IMR-90 (cell line): ENCODE data around the gene WBP2NL. TPM values are rescaled to one million over a fixed set of nuclear protein-coding genes. Genes with fewer than 3 reads are reported as not detected.

Experiments
- ATAC-seq: fragments of 200-7000 bp; cut with Tn5 transposase; 2 replicates; pipeline ENCODE4 v1.9.1; 2020; ENCODE audit warnings: low read depth, mild to moderate bottlenecking, moderate library complexity
- BruUV-seq: library from RNA; stranded (reverse); fragments of 400-500 nt; replicated peaks from 2 replicates; lab custom pipeline; 2021; lab: Mats Ljungman, UMichigan
- CTCF ChIA-PET: fragments of 300-600 bp; formaldehyde crosslinking; extraction: SDS; loops from one replicate; lab custom pipeline; 2021; ENCODE audit warnings: antibody characterized with exemption; lab: Yijun Ruan, JAX
- POLR2A ChIA-PET: fragments of 300-600 bp; sonication (Branson Sonifier 250); formaldehyde crosslinking; loops from one replicate; lab custom pipeline; 2022; ENCODE audit warnings: antibody characterized with exemption; ENCODE audit not compliant: unreplicated experiment; lab: Charles Lee
- DNase-seq: peaks from one replicate; pipeline ENCODE4 v3.0.0; 2013
- H2AFZ ChIP-seq: replicated peaks from 2 replicates; pipeline ENCODE3; 2013; ENCODE audit warnings: low read length, mild to moderate bottlenecking; ENCODE audit not compliant: poor library complexity
- H2AK5ac ChIP-seq: 2 replicates; pipeline ENCODE4 v1.6.1; 2013; ENCODE audit warnings: low read depth, low read length, inconsistent platforms
- H2AK9ac ChIP-seq: replicated peaks from 2 replicates; pipeline ENCODE3; 2013; ENCODE audit warnings: mild to moderate bottlenecking, low read depth, low read length, moderate library complexity; ENCODE audit not compliant: poor library complexity
- H2BK120ac ChIP-seq: 2 replicates; pipeline ENCODE4 v1.6.1; 2013; ENCODE audit warnings: low read depth, low read length, inconsistent platforms
- H2BK15ac ChIP-seq: 3 replicates; pipeline ENCODE4 v1.6.1; 2013; ENCODE audit warnings: low read depth, low read length, inconsistent platforms
- H2BK20ac ChIP-seq: 2 replicates; pipeline ENCODE4 v1.6.1; 2013; ENCODE audit warnings: low read depth, mild to moderate bottlenecking, inconsistent platforms, low read length, moderate library complexity
- H2BK5ac ChIP-seq: 2 replicates; pipeline ENCODE4 v1.6.1; 2013; ENCODE audit warnings: mild to moderate bottlenecking, low read depth, low read length, inconsistent platforms; ENCODE audit not compliant: poor library complexity, severe bottlenecking
- H3K14ac ChIP-seq: replicated peaks from 2 replicates; pipeline ENCODE4 v1.6.1; 2013; ENCODE audit warnings: low read depth, low read length, inconsistent platforms
- H3K18ac ChIP-seq: 2 replicates; pipeline ENCODE4 v1.6.1; 2013; ENCODE audit warnings: low read depth, low read length, control low read depth
- H3K23ac ChIP-seq: 2 replicates; pipeline ENCODE4 v1.6.1; 2013; ENCODE audit warnings: low read depth, low read length, inconsistent platforms
- H3K27ac ChIP-seq: 2 replicates; pipeline ENCODE4 v1.5.1; 2013; ENCODE audit warnings: mild to moderate bottlenecking, control low read depth, low read length; ENCODE audit not compliant: insufficient read depth
- H3K27me3 ChIP-seq: 2 replicates; pipeline ENCODE4 v1.6.1; 2013; ENCODE audit warnings: low read length; ENCODE audit not compliant: control insufficient read depth, insufficient read depth
- H3K36me3 ChIP-seq: 2 replicates; pipeline ENCODE4 v1.6.1; 2013; ENCODE audit warnings: low read length, mixed read lengths; ENCODE audit not compliant: control insufficient read depth, insufficient read depth
- H3K4ac ChIP-seq: 2 replicates; pipeline ENCODE4 v1.6.1; 2013; ENCODE audit warnings: low read depth, low read length, inconsistent platforms
- H3K4me1 ChIP-seq: 2 replicates; pipeline ENCODE4 v1.6.1; 2013; ENCODE audit warnings: low read length, mixed read lengths; ENCODE audit not compliant: control insufficient read depth, insufficient read depth
- H3K4me2 ChIP-seq: 2 replicates; pipeline ENCODE4 v1.6.1; 2013; ENCODE audit warnings: low read depth, mild to moderate bottlenecking, control low read depth, low read length, moderate library complexity
- H3K4me3 ChIP-seq: 2 replicates; pipeline ENCODE4 v1.5.1; 2013; ENCODE audit warnings: low read depth, mild to moderate bottlenecking, control low read depth, low read length, moderate library complexity; ENCODE audit not compliant: insufficient read depth
- H3K56ac ChIP-seq: 2 replicates; pipeline ENCODE4 v1.6.1; 2013; ENCODE audit warnings: low read length, inconsistent platforms; ENCODE audit not compliant: insufficient read depth; ENCODE audit errors: extremely low read depth
- H3K79me1 ChIP-seq, 2 experiments: 2 replicates each; pipeline ENCODE4 v1.6.1; 2013; ENCODE audit warnings: low read length in 2 of 2, inconsistent platforms in 1 of 2, low read depth in 1 of 2
- H3K9ac ChIP-seq: 2 replicates; pipeline ENCODE4 v1.6.1; 2013; ENCODE audit warnings: low read depth, low read length, control low read depth
- H3K9me1 ChIP-seq: 2 replicates; pipeline ENCODE4 v1.6.1; 2013; ENCODE audit warnings: low read length, inconsistent platforms; ENCODE audit not compliant: insufficient read depth
- H3K9me3 ChIP-seq: 2 replicates; pipeline ENCODE4 v1.6.1; 2013; ENCODE audit warnings: low read length; ENCODE audit not compliant: control insufficient read depth, insufficient read depth
- H4K20me1 ChIP-seq: 2 replicates; pipeline ENCODE4 v1.6.1; 2013; ENCODE audit warnings: low read length, inconsistent platforms; ENCODE audit not compliant: insufficient read depth
- H4K5ac ChIP-seq: 2 replicates; pipeline ENCODE4 v1.6.1; 2013; ENCODE audit warnings: mild to moderate bottlenecking, low read depth, low read length, control low read depth
- H4K8ac ChIP-seq, 2 experiments: 2 replicates each; pipeline ENCODE4 v1.6.1; 2013; ENCODE audit warnings: low read depth in 2 of 2, low read length in 2 of 2, control low read depth in 1 of 2, inconsistent platforms in 1 of 2
- H4K91ac ChIP-seq: 2 replicates; pipeline ENCODE4 v1.6.1; 2013; ENCODE audit warnings: low read depth, low read length, inconsistent platforms; ENCODE audit not compliant: insufficient read depth
- BHLHE40 ChIP-seq: fragments of 150-350 bp; IDR thresholded peaks from 2 replicates; pipeline ENCODE4 v1.6.1; 2016; ENCODE audit warnings: mild to moderate bottlenecking, low read depth, low read length
- CEBPB ChIP-seq: IDR thresholded peaks from 2 replicates; pipeline ENCODE4 v1.6.1; 2012; ENCODE audit warnings: low read depth, low read length, improper control_type of control experiment
- CHD1 ChIP-seq: IDR thresholded peaks from 2 replicates; pipeline ENCODE4 v1.6.1; 2012; ENCODE audit warnings: low read depth, low read length, improper control_type of control experiment
- ELK1 ChIP-seq: fragments of 150-350 bp; IDR thresholded peaks from 2 replicates; pipeline ENCODE4 v1.6.1; 2016; ENCODE audit warnings: low read depth, mild to moderate bottlenecking, low read length, moderate library complexity, borderline replicate concordance
- FOS ChIP-seq: fragments of 150-350 bp; IDR thresholded peaks from 2 replicates; pipeline ENCODE4 v1.6.1; 2016; ENCODE audit warnings: low read depth, low read length
- MAFK ChIP-seq: IDR thresholded peaks from 2 replicates; pipeline ENCODE4 v1.6.1; 2012; ENCODE audit warnings: low read depth, low read length, improper control_type of control experiment
- MAZ ChIP-seq: IDR thresholded peaks from 2 replicates; pipeline ENCODE4 v1.6.1; 2012; ENCODE audit warnings: low read depth, mild to moderate bottlenecking, low read length, improper control_type of control experiment, moderate library complexity, borderline replicate concordance
- MXI1 ChIP-seq: IDR thresholded peaks from 2 replicates; pipeline ENCODE4 v1.6.1; 2012; ENCODE audit warnings: low read depth, mild to moderate bottlenecking, low read length, moderate library complexity, borderline replicate concordance
- NFE2L2 ChIP-seq: fragments of 150-350 bp; IDR thresholded peaks from 2 replicates; pipeline ENCODE4 v1.6.1; 2016; ENCODE audit warnings: low read depth, mild to moderate bottlenecking, low read length
- POLR2A ChIP-seq: IDR thresholded peaks from 2 replicates; pipeline ENCODE4 v1.6.1; 2012; ENCODE audit warnings: mild to moderate bottlenecking, low read depth, low read length
- RAD21 ChIP-seq: IDR thresholded peaks from 2 replicates; pipeline ENCODE4 v1.6.1; 2012; ENCODE audit warnings: low read length, improper control_type of control experiment
- RCOR1 ChIP-seq: IDR thresholded peaks from 2 replicates; pipeline ENCODE4 v1.6.1; 2012; ENCODE audit warnings: mild to moderate bottlenecking, low read length, improper control_type of control experiment; ENCODE audit not compliant: insufficient replicate concordance
- RFX5 ChIP-seq: IDR thresholded peaks from 2 replicates; pipeline ENCODE4 v1.8.0; 2012; ENCODE audit warnings: low read depth, mild to moderate bottlenecking, low read length, moderate library complexity
- SMC3 ChIP-seq: fragments of 150-350 bp; IDR thresholded peaks from 2 replicates; pipeline ENCODE4 v1.6.1; 2016; ENCODE audit warnings: low read depth, mild to moderate bottlenecking, antibody characterized with exemption, low read length, moderate library complexity
- WGBS, 2 experiments: methylation state at CpG; one replicate each; pipeline versions ENCODE4 v1.1.5 to v1.1.7; 2013; ENCODE audit warnings: missing lambda C conversion rate in 2 of 2; ENCODE audit not compliant: insufficient read length in 1 of 2; ENCODE audit errors: extremely low coverage in 2 of 2; 5-methylcytosine and 5-hydroxymethylcytosine counted together
- dilution Hi-C: fragments of 300-500 bp; cut with HindIII; formaldehyde crosslinking; loops from one replicate; pipeline ENCODE4 v1.14.3; 2018; ENCODE audit warnings: low sequenced_read_pairs; ENCODE audit not compliant: unreplicated experiment
- in situ Hi-C: fragments of 300-500 bp; cut with MboI; formaldehyde crosslinking; loops from 3 replicates; pipeline ENCODE4 v1.14.3; 2019; ENCODE audit warnings: low sequenced_read_pairs, inconsistent platforms, mixed read lengths
- intact Hi-C: fragments of 100-400 bp; cut with micrococcal nuclease; formaldehyde crosslinking; loops from 2 replicates; pipeline ENCODE4 v1.10.0; 2022
- polyA plus RNA-seq, 3 experiments: library from polyadenylated mRNA; depleted of rRNA; stranded (reverse); fragments of >200 nt; gene quantifications; 2 replicates each; pipeline ENCODE4 v1.2.3, GENCODE V29; 2012; ENCODE audit warnings: low replicate concordance in 1 of 3
- total RNA-seq: library from RNA; depleted of rRNA; stranded (reverse); fragments of >200 nt; gene quantifications from 2 replicates; pipeline ENCODE4 v1.2.3, GENCODE V29; 2012
- TF ChIP-seq, protein P1 (sequence below): conservative IDR thresholded peaks from 2 replicates; pipeline ENCODE4 v1.5.1; 2012; ENCODE audit warnings: mild to moderate bottlenecking, low read depth, low read length, improper control_type of control experiment
- TF ChIP-seq, protein P2 (sequence below): fragments of 150-350 bp; IDR thresholded peaks from 2 replicates; pipeline ENCODE4 v1.6.1; 2017; ENCODE audit warnings: mild to moderate bottlenecking, antibody characterized with exemption, low read length, low read depth

The WBP2NL gene
- total and polyA plus RNA-seq, 2 of the 4 experiments (the other 2 are of a cell fraction) = not detected

DNA sequence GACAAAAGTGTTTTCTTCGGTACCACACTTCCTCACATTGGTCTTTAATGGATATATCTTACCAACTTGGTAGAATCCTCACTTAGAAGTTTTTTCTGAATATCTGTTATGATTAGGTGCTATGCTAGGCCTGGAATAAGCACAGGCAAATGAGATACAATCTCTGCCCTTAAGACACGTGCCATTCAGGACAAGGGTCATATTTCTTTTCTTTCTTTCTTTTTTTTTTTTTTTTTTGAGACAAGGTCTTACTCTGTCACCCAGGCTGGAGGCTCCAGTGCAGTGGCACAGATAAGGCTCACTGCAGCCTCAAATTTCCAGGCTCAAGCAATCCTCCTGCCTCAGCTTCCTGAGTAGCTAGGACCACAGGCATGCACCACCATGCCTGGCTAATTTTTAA is 23.0 kb downstream of the WBP2NL start:
- BruUV-seq = no TSS peak
- DNase-seq = no peak
- Histone ChIP-seq H2BK20ac (no peak overlapping the region), H2BK120ac (no peak overlapping the region), H3K27me3 (peaks cover 14% of the 10 kb centered on the region), H3K9me1 (no peaks in the 10 kb centered on the region), H4K5ac (no peak overlapping the region), H2AK9ac (no peak overlapping the region), H3K18ac (no peak overlapping the region), H3K9me3 (no peaks in the 10 kb centered on the region), H3K4me1 (no peaks in the 10 kb centered on the region), H3K14ac (no peak overlapping the region), H4K91ac (no peak overlapping the region), H3K9ac (no peak overlapping the region), H3K4me2 (no peak overlapping the region), H3K56ac (no peak overlapping the region), H3K79me1 (no peaks in the 10 kb centered on the region), H3K23ac (no peak overlapping the region), H3K27ac (no peak overlapping the region), H3K4ac (no peak overlapping the region), H2AK5ac (no peak overlapping the region), H3K36me3 (no peaks in the 10 kb centered on the region), H4K8ac (no peak overlapping the region), H2BK5ac (no peak overlapping the region), H3K4me3 (no peak overlapping the region), H2AFZ (no peak overlapping the region), H4K20me1 (no peaks in the 10 kb centered on the region), H2BK15ac (no peak overlapping the region)
- in situ Hi-C loops (no loop called here), intact Hi-C loops (no loop called here), dilution Hi-C loops (no loop called here)
- ChIA-PET POLR2A (no interaction called here), CTCF (no interaction called here)
- TF ChIP-seq RAD21 (no peak), CEBPB (no peak), NFE2L2 (no peak), MXI1 (no peak), RFX5 (no peak), FOS (no peak), CHD1 (no peak), MAZ (no peak), BHLHE40 (no peak), SMC3 (no peak), POLR2A (no peak), ELK1 (no peak), RCOR1 (no peak), MAFK (no peak)
- TF ChIP-seq, protein P1, sequence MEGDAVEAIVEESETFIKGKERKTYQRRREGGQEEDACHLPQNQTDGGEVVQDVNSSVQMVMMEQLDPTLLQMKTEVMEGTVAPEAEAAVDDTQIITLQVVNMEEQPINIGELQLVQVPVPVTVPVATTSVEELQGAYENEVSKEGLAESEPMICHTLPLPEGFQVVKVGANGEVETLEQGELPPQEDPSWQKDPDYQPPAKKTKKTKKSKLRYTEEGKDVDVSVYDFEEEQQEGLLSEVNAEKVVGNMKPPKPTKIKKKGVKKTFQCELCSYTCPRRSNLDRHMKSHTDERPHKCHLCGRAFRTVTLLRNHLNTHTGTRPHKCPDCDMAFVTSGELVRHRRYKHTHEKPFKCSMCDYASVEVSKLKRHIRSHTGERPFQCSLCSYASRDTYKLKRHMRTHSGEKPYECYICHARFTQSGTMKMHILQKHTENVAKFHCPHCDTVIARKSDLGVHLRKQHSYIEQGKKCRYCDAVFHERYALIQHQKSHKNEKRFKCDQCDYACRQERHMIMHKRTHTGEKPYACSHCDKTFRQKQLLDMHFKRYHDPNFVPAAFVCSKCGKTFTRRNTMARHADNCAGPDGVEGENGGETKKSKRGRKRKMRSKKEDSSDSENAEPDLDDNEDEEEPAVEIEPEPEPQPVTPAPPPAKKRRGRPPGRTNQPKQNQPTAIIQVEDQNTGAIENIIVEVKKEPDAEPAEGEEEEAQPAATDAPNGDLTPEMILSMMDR = no peak
- TF ChIP-seq, protein P2, sequence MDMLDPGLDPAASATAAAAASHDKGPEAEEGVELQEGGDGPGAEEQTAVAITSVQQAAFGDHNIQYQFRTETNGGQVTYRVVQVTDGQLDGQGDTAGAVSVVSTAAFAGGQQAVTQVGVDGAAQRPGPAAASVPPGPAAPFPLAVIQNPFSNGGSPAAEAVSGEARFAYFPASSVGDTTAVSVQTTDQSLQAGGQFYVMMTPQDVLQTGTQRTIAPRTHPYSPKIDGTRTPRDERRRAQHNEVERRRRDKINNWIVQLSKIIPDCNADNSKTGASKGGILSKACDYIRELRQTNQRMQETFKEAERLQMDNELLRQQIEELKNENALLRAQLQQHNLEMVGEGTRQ = no peak
- no CpG with 5 or more reads among the region's 2 CpGs for WGBS, 2 experiments
- ATAC-seq = no peak
